SKM-1 treated with dmso at 0.1 percent for 144 hours (cell line): ENCODE measurements around the gene CD300LB.
"Not testable (repeated sequence)": the region's sequence is repeated elsewhere in the genome, so short reads cannot be mapped to it uniquely, and the experiment has no call there.

Experiments used
- DNase-seq: peaks from one replicate; lab custom pipeline; 2025; ENCODE audit not compliant: unreplicated experiment; lab: John Stamatoyannopoulos, UW

CD300LB gene

GRCh38 chr17:74499992-74500391 is 31.3 kb downstream of the CD300LB start:
- DNase-seq = no peak

GRCh38 chr17:74497471-74497870 is 33.8 kb downstream of the CD300LB start:
- no peak for DNase-seq

- DNase-seq = peak; percentile 48
Measured at GRCh38 chr17:74493331-74493833, 37.9 kb downstream of the CD300LB start.

- DNase-seq = no peak
Measured at GRCh38 chr17:74491626-74492025, 39.6 kb downstream of the CD300LB start.

- DNase-seq = no peak
Measured at GRCh38 chr17:74490716-74491115, 40.6 kb downstream of the CD300LB start.

GRCh38 chr17:74488276-74488675 is 43.0 kb downstream of the CD300LB start:
- DNase-seq = not testable (repeated sequence)

- no peak for DNase-seq
Measured at GRCh38 chr17:74485841-74486240, 45.4 kb downstream of the CD300LB start.

GRCh38 chr17:74485022-74485743 is 46.1 kb downstream of the CD300LB start:
- no peak for DNase-seq

GRCh38 chr17:74484066-74484465 is 47.2 kb downstream of the CD300LB start:
- no peak for DNase-seq

- no peak for DNase-seq
Measured at GRCh38 chr17:74481621-74482020, 49.7 kb downstream of the CD300LB start.

- DNase-seq = no peak
Measured at GRCh38 chr17:74480290-74480689, 51.0 kb downstream of the CD300LB start.

- peak; percentile 65 for DNase-seq
Measured at GRCh38 chr17:74478420-74479100, 52.7 kb downstream of the CD300LB start.

GRCh38 chr17:74477411-74477810 is 53.9 kb downstream of the CD300LB start:
- DNase-seq = no peak

GRCh38 chr17:74475189-74475588 is 56.1 kb downstream of the CD300LB start:
- no peak for DNase-seq

- DNase-seq = no peak
Measured at GRCh38 chr17:74474043-74474792, 57.1 kb downstream of the CD300LB start.

- no peak for DNase-seq
Measured at GRCh38 chr17:74473294-74473693, 58.0 kb downstream of the CD300LB start.

GRCh38 chr17:74472890-74473289 is 58.4 kb downstream of the CD300LB start:
- DNase-seq = no peak

GRCh38 chr17:74471341-74471740 is 59.9 kb downstream of the CD300LB start:
- DNase-seq = no peak
